ENCODE results near the gene GTPBP10. TPM values are rescaled to one million over a fixed set of nuclear protein-coding genes. Genes with fewer than 3 reads are reported as not detected.

The GTPBP10 gene
- total RNA-seq, 2 donors from 2014 or later = 20.1 to 28.6 TPM

- Histone ChIP-seq H3K27ac (no peak overlapping the region), H3K36me3 (no peaks in the 10 kb centered on the region), H3K4me1 (peaks cover 3% of the 10 kb centered on the region), H3K9ac (ENCODE audit: low read depth in 2 of 2, low read length in 2 of 2) (no peak overlapping the region), H3K4me3 (no peak overlapping the region), H3K27me3 (no peaks in the 10 kb centered on the region), H3K9me3 (no peaks in the 10 kb centered on the region)
- intact Hi-C loops (cut with DNase I) = no loop called here
- no peak for DNase-seq
- no peak for TF ChIP-seq CTCF (IDR thresholded peaks at IDR 0.05)
Observed at GRCh38 chr7:90407484-90407821, 60.9 kb downstream of the GTPBP10 start.

- no peak for TF ChIP-seq CTCF (IDR thresholded peaks at IDR 0.05)
- no peaks in the 10 kb centered on the region for H3K36me3 ChIP-seq
- DNase-seq = no peak
- no peak overlapping the region for H3K4me3 ChIP-seq
- H3K27me3 ChIP-seq = no peaks in the 10 kb centered on the region
- peaks cover 5% of the 10 kb centered on the region for H3K4me1 ChIP-seq
- intact Hi-C loops (cut with DNase I) = no loop called here
- no peak overlapping the region for H3K9ac ChIP-seq (ENCODE audit: low read depth in 2 of 2, low read length in 2 of 2)
- H3K27ac ChIP-seq = no peak overlapping the region
- no peaks in the 10 kb centered on the region for H3K9me3 ChIP-seq
Observed at GRCh38 chr7:90408142-90408541, 61.6 kb downstream of the GTPBP10 start.

DNA sequence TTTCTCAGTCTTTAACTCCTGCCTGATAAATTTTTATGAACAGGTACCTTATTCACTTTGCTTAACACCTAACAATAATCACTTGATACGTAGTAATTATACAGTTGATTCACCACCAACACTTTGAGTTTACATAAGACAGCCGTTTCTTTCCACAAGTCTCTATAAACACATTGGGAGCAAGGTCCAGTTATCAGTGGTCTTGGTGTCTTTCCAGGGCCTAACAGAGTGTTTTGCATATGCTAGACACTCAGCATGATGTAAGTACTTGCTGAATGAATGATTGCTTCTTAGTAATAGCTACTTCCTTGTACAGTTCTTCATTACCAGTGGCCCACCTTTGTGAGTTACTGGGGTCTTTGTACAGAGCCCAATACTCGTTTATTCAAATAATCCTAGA is 63.2 kb downstream of the GTPBP10 start:
- Histone ChIP-seq H3K9ac (ENCODE audit: low read depth in 2 of 2, low read length in 2 of 2) (no peak overlapping the region), H3K4me1 (peaks cover 5% of the 10 kb centered on the region), H3K27ac (peak overlapping the region; percentile 70), H3K27me3 (no peaks in the 10 kb centered on the region), H3K36me3 (no peaks in the 10 kb centered on the region), H3K9me3 (no peaks in the 10 kb centered on the region), H3K4me3 (no peak overlapping the region)
- DNase-seq = peak; percentile 58
- no peak for TF ChIP-seq CTCF (IDR thresholded peaks at IDR 0.05)
- intact Hi-C loops (cut with DNase I) = no loop called here

DNA sequence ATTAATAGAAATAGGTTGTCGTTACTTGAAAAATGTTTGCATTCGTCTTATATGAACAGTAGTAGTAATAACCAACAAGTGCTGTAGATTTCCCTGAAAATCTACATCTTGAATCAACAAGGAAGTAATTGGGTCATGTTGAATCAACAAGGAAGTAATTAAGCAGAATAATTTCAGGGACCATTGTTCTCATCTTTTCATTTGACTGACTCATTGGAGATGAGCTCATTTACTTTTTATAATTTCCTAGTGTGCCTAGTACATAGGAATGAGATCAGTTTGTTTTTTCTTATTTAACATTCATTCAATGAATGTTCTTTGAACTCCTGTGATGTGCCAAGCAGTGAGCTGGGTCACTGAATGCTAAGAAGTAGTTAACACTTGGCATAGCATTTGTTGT is 65.0 kb downstream of the GTPBP10 start:
- Histone ChIP-seq H3K27ac (peak overlapping the region; percentile 71), H3K27me3 (no peaks in the 10 kb centered on the region), H3K9me3 (no peaks in the 10 kb centered on the region), H3K9ac (ENCODE audit: low read depth in 2 of 2, low read length in 2 of 2) (no peak overlapping the region), H3K4me1 (peaks cover 5% of the 10 kb centered on the region), H3K36me3 (no peaks in the 10 kb centered on the region), H3K4me3 (no peak overlapping the region)
- DNase-seq = no peak
- TF ChIP-seq CTCF (IDR thresholded peaks at IDR 0.05) = no peak
- intact Hi-C loops (cut with DNase I) = no loop called here

- no peak overlapping the region for H3K9ac ChIP-seq (ENCODE audit: low read depth in 2 of 2, low read length in 2 of 2)
- H3K9me3 ChIP-seq = no peaks in the 10 kb centered on the region
- peak overlapping the region; percentile 71 for H3K27ac ChIP-seq
- intact Hi-C loops (cut with DNase I) = no loop called here
- H3K27me3 ChIP-seq = no peaks in the 10 kb centered on the region
- peak; percentile 41 for TF ChIP-seq CTCF (IDR thresholded peaks at IDR 0.05)
- peak; percentile 67 for DNase-seq
- H3K4me3 ChIP-seq = no peak overlapping the region
- peaks cover 5% of the 10 kb centered on the region for H3K4me1 ChIP-seq
- no peaks in the 10 kb centered on the region for H3K36me3 ChIP-seq
Observed at GRCh38 chr7:90412458-90413184, 66.1 kb downstream of the GTPBP10 start.
